Astrocyte (in vitro differentiated cells and primary cell): ENCODE results near the gene GIT1.

Source experiments
- EZH2 ChIP-seq: IDR thresholded peaks from 2 replicates; pipeline ENCODE4 v1.6.1; 2012; ENCODE audit warnings: mild to moderate bottlenecking, low read length, inconsistent platforms; ENCODE audit not compliant: insufficient read depth
- TF ChIP-seq, protein P1 (sequence below): IDR thresholded peaks from 2 replicates; pipeline ENCODE4 v1.5.1; 2011; ENCODE audit warnings: low read depth, mild to moderate bottlenecking, inconsistent platforms, low read length, moderate library complexity; ENCODE audit not compliant: insufficient read depth

DNA sequence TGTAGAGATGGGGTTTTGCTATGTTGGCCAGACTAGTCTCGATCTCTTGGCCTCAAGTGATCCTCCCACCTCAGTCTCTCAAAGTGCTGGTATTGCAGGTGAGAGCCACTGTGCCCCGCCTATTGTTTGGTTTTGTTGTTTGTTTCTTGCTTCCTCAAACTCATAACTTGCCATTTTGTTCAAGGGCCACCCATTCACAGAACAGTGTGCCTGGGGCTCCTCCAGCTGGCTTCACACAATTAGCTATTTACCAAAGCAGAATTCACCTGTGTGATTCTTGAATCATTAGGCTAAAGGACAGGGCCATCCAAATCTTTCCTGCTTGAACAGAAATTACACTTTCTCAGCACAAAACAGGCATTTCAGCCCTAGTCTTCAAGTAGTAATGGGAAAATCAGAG, 29.8 kb downstream of the GIT1 start:
- TF ChIP-seq, protein P1, sequence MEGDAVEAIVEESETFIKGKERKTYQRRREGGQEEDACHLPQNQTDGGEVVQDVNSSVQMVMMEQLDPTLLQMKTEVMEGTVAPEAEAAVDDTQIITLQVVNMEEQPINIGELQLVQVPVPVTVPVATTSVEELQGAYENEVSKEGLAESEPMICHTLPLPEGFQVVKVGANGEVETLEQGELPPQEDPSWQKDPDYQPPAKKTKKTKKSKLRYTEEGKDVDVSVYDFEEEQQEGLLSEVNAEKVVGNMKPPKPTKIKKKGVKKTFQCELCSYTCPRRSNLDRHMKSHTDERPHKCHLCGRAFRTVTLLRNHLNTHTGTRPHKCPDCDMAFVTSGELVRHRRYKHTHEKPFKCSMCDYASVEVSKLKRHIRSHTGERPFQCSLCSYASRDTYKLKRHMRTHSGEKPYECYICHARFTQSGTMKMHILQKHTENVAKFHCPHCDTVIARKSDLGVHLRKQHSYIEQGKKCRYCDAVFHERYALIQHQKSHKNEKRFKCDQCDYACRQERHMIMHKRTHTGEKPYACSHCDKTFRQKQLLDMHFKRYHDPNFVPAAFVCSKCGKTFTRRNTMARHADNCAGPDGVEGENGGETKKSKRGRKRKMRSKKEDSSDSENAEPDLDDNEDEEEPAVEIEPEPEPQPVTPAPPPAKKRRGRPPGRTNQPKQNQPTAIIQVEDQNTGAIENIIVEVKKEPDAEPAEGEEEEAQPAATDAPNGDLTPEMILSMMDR, result no peak
- no peak for TF ChIP-seq EZH2
